Measurements from ENCODE around the gene BCAT1. TPM values are rescaled to one million over a fixed set of nuclear protein-coding genes. Genes with fewer than 3 reads are reported as not detected.

The BCAT1 gene
- total and polyA plus RNA-seq, 2 experiments from 2014 or later: 60.6 to 72.1 TPM

DNA sequence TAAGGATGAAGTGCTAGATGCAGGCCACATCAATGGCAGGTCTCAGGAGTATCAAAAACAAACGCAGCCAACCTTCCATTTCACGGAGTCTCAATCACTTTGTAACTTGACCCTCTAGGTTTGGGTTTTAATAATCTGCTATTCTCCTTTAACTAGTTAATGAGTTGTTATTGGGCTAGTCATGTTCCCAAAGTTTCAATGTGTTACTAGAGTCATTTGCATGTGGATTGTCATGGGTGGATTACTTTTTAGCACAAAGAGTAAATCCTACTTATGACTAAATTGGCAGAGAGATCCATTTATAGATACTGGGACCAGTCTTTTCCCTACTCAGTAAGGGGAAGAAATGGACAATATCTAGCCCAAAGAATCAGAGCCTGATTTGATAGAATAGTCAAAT lies 151.0 kb downstream of the BCAT1 start:
- 61 to 65% methylated on average over 2 of the region's 2 CpGs for WGBS, 2 experiments (ENCODE audit: low coverage in 1 of 2, low lambda C conversion rate in 2 of 2, missing lambda C conversion rate in 2 of 2)
- Histone ChIP-seq H3K27me3 (replicated peaks; ENCODE audit: insufficient read depth) (no peaks in the 10 kb centered on the region; the same call in 1 of the 2 replicates), H3K27ac (no peak overlapping the region), H4K20me1 (ENCODE audit: insufficient read depth) (no peaks in the 10 kb centered on the region), H2AFZ (no peak overlapping the region), H3K9ac (no peak overlapping the region), H3K4me2 (ENCODE audit: unreplicated experiment) (no peak overlapping the region), H3K79me2 (ENCODE audit: insufficient read depth) (no peaks in the 10 kb centered on the region), H3K36me3 (ENCODE audit: low read depth) (no peaks in the 10 kb centered on the region), H3F3A (ENCODE audit: insufficient read depth) (no peaks in the 10 kb centered on the region), H3K9me2 (ENCODE audit: insufficient read depth) (no peaks in the 10 kb centered on the region), H3K4me1 (ENCODE audit: insufficient read depth) (no peaks in the 10 kb centered on the region), H3K4me3 (no peak overlapping the region), H3K9me3 (ENCODE audit: low read depth) (no peaks in the 10 kb centered on the region)
- no peak for DNase-seq
- TF ChIP-seq EZH2 (IDR thresholded peaks at IDR 0.05; ENCODE audit: insufficient read depth, poor library complexity, severe bottlenecking) (no peak), EZH2phosphoT487 (IDR thresholded peaks at IDR 0.05; ENCODE audit: insufficient read depth, low read depth) (no peak)
- in situ Hi-C loops (cut with MboI): no loop called here

DNA sequence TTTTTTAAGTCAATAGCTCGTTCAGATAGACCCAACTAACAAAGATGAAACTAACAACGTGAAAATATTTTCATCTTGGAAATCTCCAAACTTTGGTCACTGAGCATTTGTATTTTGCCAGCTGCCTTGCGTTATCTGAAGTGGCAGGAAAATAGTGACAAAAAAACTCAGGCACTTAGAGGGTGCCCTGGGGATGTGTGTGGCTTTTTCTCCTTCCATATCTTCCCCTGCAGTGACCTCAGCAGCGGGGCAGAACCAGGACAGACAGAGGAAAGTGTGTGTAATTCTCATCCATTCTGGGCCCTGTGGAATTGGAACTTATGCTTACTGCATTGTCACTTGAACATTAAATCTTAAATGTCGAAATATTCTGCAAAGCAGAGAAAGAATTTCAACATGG lies 152.0 kb downstream of the BCAT1 start:
- Histone ChIP-seq H3K9me2 (ENCODE audit: insufficient read depth) (no peaks in the 10 kb centered on the region), H3K9me3 (ENCODE audit: low read depth) (no peaks in the 10 kb centered on the region), H3K36me3 (ENCODE audit: low read depth) (no peaks in the 10 kb centered on the region), H3F3A (ENCODE audit: insufficient read depth) (no peaks in the 10 kb centered on the region), H2AFZ (no peak overlapping the region), H3K27me3 (replicated peaks; ENCODE audit: insufficient read depth) (peaks cover 6% of the 10 kb centered on the region; the same call in 1 of the 2 replicates), H3K9ac (no peak overlapping the region), H3K27ac (no peak overlapping the region), H3K4me1 (ENCODE audit: insufficient read depth) (no peaks in the 10 kb centered on the region), H3K4me3 (no peak overlapping the region), H3K79me2 (ENCODE audit: insufficient read depth) (no peaks in the 10 kb centered on the region), H4K20me1 (ENCODE audit: insufficient read depth) (no peaks in the 10 kb centered on the region), H3K4me2 (ENCODE audit: unreplicated experiment) (no peak overlapping the region)
- in situ Hi-C loops (cut with MboI): no loop called here
- 32 to 33% methylated on average over 5 of the region's 5 CpGs for WGBS, 2 experiments (ENCODE audit: low coverage in 1 of 2, low lambda C conversion rate in 2 of 2, missing lambda C conversion rate in 2 of 2)
- TF ChIP-seq EZH2phosphoT487 (IDR thresholded peaks at IDR 0.05; ENCODE audit: insufficient read depth, low read depth) (no peak), EZH2 (IDR thresholded peaks at IDR 0.05; ENCODE audit: insufficient read depth, poor library complexity, severe bottlenecking) (no peak)
- no peak for DNase-seq

DNA sequence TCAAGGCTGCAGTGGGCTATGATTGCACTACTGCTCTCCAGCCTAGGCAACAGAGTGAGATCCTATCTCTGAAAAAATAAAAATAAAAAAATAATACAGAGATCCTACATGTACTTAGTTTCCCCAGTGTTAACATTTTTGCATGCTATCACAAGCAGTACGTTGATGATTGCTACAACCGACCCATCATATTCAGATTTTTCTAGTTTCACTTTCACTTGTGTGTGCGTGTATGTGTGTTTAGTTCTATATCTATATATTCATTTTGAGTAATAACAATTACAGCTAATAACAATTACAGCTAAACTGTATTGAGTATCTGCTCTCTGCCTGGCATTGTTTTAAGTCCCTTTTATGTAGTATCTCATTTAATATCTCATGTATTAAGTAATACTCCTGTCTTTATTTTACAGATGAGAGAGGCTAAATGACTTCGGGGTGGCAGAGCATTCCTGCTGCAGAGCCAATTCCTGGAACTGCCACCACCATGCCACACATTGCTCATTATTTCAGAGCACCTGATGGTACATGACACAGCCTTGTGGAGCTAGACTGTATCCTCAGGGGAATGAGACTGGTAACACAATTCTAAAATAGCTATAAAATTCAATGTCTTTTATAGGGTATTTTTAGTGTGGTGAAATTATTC lies 153.1 kb downstream of the BCAT1 start:
- H3K9me2 ChIP-seq (ENCODE audit: insufficient read depth): no peaks in the 10 kb centered on the region
- no peaks in the 10 kb centered on the region for H3K36me3 ChIP-seq (ENCODE audit: low read depth)
- H3K4me3 ChIP-seq: peak overlapping the region; percentile 21
- DNase-seq: no peak
- TF ChIP-seq EZH2phosphoT487 (IDR thresholded peaks at IDR 0.05; ENCODE audit: insufficient read depth, low read depth) (no peak), EZH2 (IDR thresholded peaks at IDR 0.05; ENCODE audit: insufficient read depth, poor library complexity, severe bottlenecking) (no peak)
- H3K27me3 ChIP-seq (replicated peaks; ENCODE audit: insufficient read depth): peaks cover 6% of the 10 kb centered on the region; the same call in 1 of the 2 replicates
- no peak overlapping the region for H2AFZ ChIP-seq
- H3K27ac ChIP-seq: no peak overlapping the region
- H3F3A ChIP-seq (ENCODE audit: insufficient read depth): no peaks in the 10 kb centered on the region
- H3K9me3 ChIP-seq (ENCODE audit: low read depth): no peaks in the 10 kb centered on the region
- 57 to 62% methylated on average over 4 of the region's 4 CpGs for WGBS, 2 experiments (ENCODE audit: low coverage in 1 of 2, low lambda C conversion rate in 2 of 2, missing lambda C conversion rate in 2 of 2)
- H3K4me1 ChIP-seq (ENCODE audit: insufficient read depth): no peaks in the 10 kb centered on the region
- H4K20me1 ChIP-seq (ENCODE audit: insufficient read depth): no peaks in the 10 kb centered on the region
- H3K4me2 ChIP-seq (ENCODE audit: unreplicated experiment): no peak overlapping the region
- in situ Hi-C loops (cut with MboI): no loop called here
- no peak overlapping the region for H3K9ac ChIP-seq
- no peaks in the 10 kb centered on the region for H3K79me2 ChIP-seq (ENCODE audit: insufficient read depth)

DNA sequence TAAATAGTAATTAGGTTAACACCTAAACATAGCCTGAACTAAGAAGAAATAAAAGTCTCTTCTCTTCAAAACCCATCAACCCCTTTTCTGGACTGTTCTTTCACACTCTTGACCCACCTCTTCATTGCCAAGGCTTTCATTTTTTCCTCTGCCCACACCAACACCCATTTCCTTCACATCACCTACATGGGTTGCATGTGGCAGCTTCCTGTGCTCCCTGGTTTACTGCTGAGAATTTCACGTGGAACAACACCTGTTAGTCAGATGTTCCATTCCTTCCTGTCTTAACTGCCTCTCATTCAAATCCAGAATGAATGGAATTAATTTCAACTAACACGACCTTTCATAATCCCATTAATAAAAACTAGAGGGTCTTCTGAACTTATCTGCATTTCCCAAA lies 157.3 kb downstream of the BCAT1 start:
- WGBS, 2 experiments (ENCODE audit: low coverage in 1 of 2, low lambda C conversion rate in 2 of 2, missing lambda C conversion rate in 2 of 2): 3 to 8% methylated on average over 2 of the region's 2 CpGs
- DNase-seq: no peak

More for the DNA sequence above, 157.3 kb downstream of the BCAT1 start:
- H3K79me2 ChIP-seq (ENCODE audit: insufficient read depth): no peaks in the 10 kb centered on the region
- in situ Hi-C loops (cut with MboI): no loop called here
- no peak overlapping the region for H2AFZ ChIP-seq
- no peaks in the 10 kb centered on the region for H3F3A ChIP-seq (ENCODE audit: insufficient read depth)
- no peak overlapping the region for H3K4me2 ChIP-seq (ENCODE audit: unreplicated experiment)
- no peaks in the 10 kb centered on the region for H3K9me2 ChIP-seq (ENCODE audit: insufficient read depth)
- H3K27me3 ChIP-seq (replicated peaks; ENCODE audit: insufficient read depth): peaks cover 27% of the 10 kb centered on the region
- no peaks in the 10 kb centered on the region for H3K9me3 ChIP-seq (ENCODE audit: low read depth)
- no peak overlapping the region for H3K4me3 ChIP-seq
- TF ChIP-seq EZH2phosphoT487 (IDR thresholded peaks at IDR 0.05; ENCODE audit: insufficient read depth, low read depth): no peak
- TF ChIP-seq EZH2 (IDR thresholded peaks at IDR 0.05; ENCODE audit: insufficient read depth, poor library complexity, severe bottlenecking): no peak
- H3K27ac ChIP-seq: no peak overlapping the region
- H3K9ac ChIP-seq: no peak overlapping the region
- no peaks in the 10 kb centered on the region for H4K20me1 ChIP-seq (ENCODE audit: insufficient read depth)
- no peaks in the 10 kb centered on the region for H3K4me1 ChIP-seq (ENCODE audit: insufficient read depth)
- no peaks in the 10 kb centered on the region for H3K36me3 ChIP-seq (ENCODE audit: low read depth)

Data from GM23248 (cell line).